ENCODE measurements around the gene SCG5. TPM values are rescaled to one million over a fixed set of nuclear protein-coding genes. Genes with fewer than 3 reads are reported as not detected.

Gene SCG5
- total and polyA plus RNA-seq, 2 donors (not counting 3 experiments of a cell fraction or from before 2014, with no cell fraction given): 3.3 to 3.9 TPM

- no peak overlapping the region for H3K9ac ChIP-seq (replicated peaks; ENCODE audit: extremely low read depth, insufficient read depth, low read length)
- FAIRE-seq (peak; percentile 66), DNase-seq (ENCODE audit: low read depth, low spot score) (peak; percentile 75)
- H3K27ac ChIP-seq (ENCODE audit: insufficient read depth, low read depth, low read length): peak overlapping the region; percentile 21
- no peaks in the 10 kb centered on the region for H3K9me3 ChIP-seq (replicated peaks; ENCODE audit: control insufficient read depth, insufficient read depth, low read length)
- no TSS peak for BruUV-seq (replicated peaks)
- dilution Hi-C loops (cut with MboI; ENCODE audit: extremely low pct_ligation_motif_present, low sequenced_read_pairs) (no loop called here), intact Hi-C loops (cut with micrococcal nuclease) (loop anchor here (5.0 kb wide), 2 partner anchors 198 to 428 kb away; no protein-coding TSS in a partner anchor)
- no peak overlapping the region for H3K4me2 ChIP-seq (ENCODE audit: insufficient read depth, low read length)
- H3K36me3 ChIP-seq (ENCODE audit: control insufficient read depth in 2 of 2, extremely low read depth in 1 of 2, insufficient read depth in 2 of 2, low read length in 2 of 2): peaks cover 0 to 2% of the 10 kb centered on the region in 2 experiments
- no peak for TF ChIP-seq EZH2 (IDR thresholded peaks at IDR 0.05; ENCODE audit: borderline replicate concordance, low read depth, low read length, severe bottlenecking)
- peak; percentile 10 for TF ChIP-seq FOS (IDR thresholded peaks at IDR 0.05; ENCODE audit: borderline replicate concordance, insufficient read depth, low read length)
- peak; percentile 29 for TF ChIP-seq GATA2 (IDR thresholded peaks at IDR 0.05; ENCODE audit: insufficient read depth, insufficient read length, low read depth, low read length)
- TF ChIP-seq POLR2A (IDR thresholded peaks at IDR 0.05; ENCODE audit: low read depth, low read length): no peak
- no peaks in the 10 kb centered on the region for H3K27me3 ChIP-seq (ENCODE audit: control insufficient read depth in 2 of 2, insufficient read depth in 2 of 2, low read length in 2 of 2)
- H2AFZ ChIP-seq (ENCODE audit: low read depth, low read length): no peak overlapping the region
- peaks cover 7% of the 10 kb centered on the region for H3K4me1 ChIP-seq (ENCODE audit: control insufficient read depth, extremely low read depth, insufficient read depth, low read length)
- no peaks in the 10 kb centered on the region for H3K9me1 ChIP-seq (replicated peaks; ENCODE audit: control insufficient read depth, extremely low read depth, insufficient read depth, low read length)
- H4K20me1 ChIP-seq (replicated peaks; ENCODE audit: control insufficient read depth, extremely low read depth, insufficient read depth, low read length): no peaks in the 10 kb centered on the region
- no peak overlapping the region for H3K4me3 ChIP-seq (replicated peaks in 1 of 3; ENCODE audit: insufficient read depth in 1 of 3, low read depth in 1 of 3, low read length in 3 of 3)
- H3K79me2 ChIP-seq (ENCODE audit: control insufficient read depth, insufficient read depth, low read length): no peaks in the 10 kb centered on the region
- POLR2A ChIA-PET: no interaction called here
- CTCF ChIA-PET: interaction anchor here (0.9 to 9.5 kb wide), 9 partner anchors 8 to 473 kb away, joined by 3 to 226 read pairs (median 13); no protein-coding TSS in a partner anchor
These were observed 18.0 kb downstream of the SCG5 start for GRCh38 chr15:32659340-32660155.

- no TSS peak for BruUV-seq (replicated peaks)
- Histone ChIP-seq H3K27me3 (ENCODE audit: control insufficient read depth in 2 of 2, insufficient read depth in 2 of 2, low read length in 2 of 2) (no peaks in the 10 kb centered on the region), H3K27ac (ENCODE audit: insufficient read depth, low read depth, low read length) (no peak overlapping the region), H3K4me2 (ENCODE audit: insufficient read depth, low read length) (no peak overlapping the region), H3K4me3 (replicated peaks in 1 of 3; ENCODE audit: insufficient read depth in 1 of 3, low read depth in 1 of 3, low read length in 3 of 3) (no peak overlapping the region), H3K9ac (replicated peaks; ENCODE audit: extremely low read depth, insufficient read depth, low read length) (no peak overlapping the region), H3K9me1 (replicated peaks; ENCODE audit: control insufficient read depth, extremely low read depth, insufficient read depth, low read length) (no peaks in the 10 kb centered on the region), H4K20me1 (replicated peaks; ENCODE audit: control insufficient read depth, extremely low read depth, insufficient read depth, low read length) (no peaks in the 10 kb centered on the region), H3K79me2 (ENCODE audit: control insufficient read depth, insufficient read depth, low read length) (no peaks in the 10 kb centered on the region), H3K9me3 (replicated peaks; ENCODE audit: control insufficient read depth, insufficient read depth, low read length) (no peaks in the 10 kb centered on the region), H3K36me3 (ENCODE audit: control insufficient read depth in 2 of 2, extremely low read depth in 1 of 2, insufficient read depth in 2 of 2, low read length in 2 of 2) (peaks cover 2 to 4% of the 10 kb centered on the region in 2 experiments), H3K4me1 (ENCODE audit: control insufficient read depth, extremely low read depth, insufficient read depth, low read length) (peaks cover 3% of the 10 kb centered on the region), H2AFZ (ENCODE audit: low read depth, low read length) (no peak overlapping the region)
- ChIA-PET POLR2A (no interaction called here), CTCF (interaction anchor here (0.6 to 9.5 kb wide), 8 partner anchors 14 to 334 kb away, joined by 3 to 226 read pairs (median 45); no protein-coding TSS in a partner anchor)
- DNase-seq (ENCODE audit: low read depth, low spot score) (no peak), FAIRE-seq (no peak)
- dilution Hi-C loops (cut with MboI; ENCODE audit: extremely low pct_ligation_motif_present, low sequenced_read_pairs): no loop called here
- intact Hi-C loops (cut with micrococcal nuclease): loop anchor here (5.0 kb wide), 2 partner anchors 194 to 424 kb away; no protein-coding TSS in a partner anchor
- TF ChIP-seq POLR2AphosphoS5 (IDR thresholded peaks at IDR 0.05; ENCODE audit: insufficient read depth, low read depth, low read length) (no peak), MYC (IDR thresholded peaks at IDR 0.05; ENCODE audit: low read depth, low read length) (no peak), POLR2A (IDR thresholded peaks at IDR 0.05; ENCODE audit: low read depth, low read length) (no peak), FOS (IDR thresholded peaks at IDR 0.05; ENCODE audit: borderline replicate concordance, insufficient read depth, low read length) (no peak), JUN (IDR thresholded peaks at IDR 0.05; ENCODE audit: borderline replicate concordance, insufficient read depth, insufficient read length, low read depth) (no peak), GATA2 (IDR thresholded peaks at IDR 0.05; ENCODE audit: insufficient read depth, insufficient read length, low read depth, low read length) (no peak), CTCF (IDR thresholded peaks at IDR 0.05; ENCODE audit: extremely low read depth in 1 of 2, insufficient read depth in 1 of 2, low read depth in 1 of 2, low read length in 2 of 2) (no peak), EZH2 (IDR thresholded peaks at IDR 0.05; ENCODE audit: borderline replicate concordance, low read depth, low read length, severe bottlenecking) (no peak), MAX (IDR thresholded peaks at IDR 0.05; ENCODE audit: insufficient read depth, insufficient read length) (no peak)
These were observed 22.2 kb downstream of the SCG5 start for GRCh38 chr15:32663671-32664070.
